NCI-H748 treated with DMSO at 0.1 percent for 48 hours (cell line): Measurements from ENCODE around the gene COL4A1.
A peak's percentile ranks its signal among the peaks of the same experiment; 100 is the strongest.

Experiments used
- DNase-seq: peaks from one replicate; lab custom pipeline; 2025; lab: John Stamatoyannopoulos, UW

COL4A1 gene

GRCh38 chr13:110109910-110110309 is 197.0 kb downstream of the COL4A1 start:
- no peak for DNase-seq

GRCh38 chr13:110109140-110109783 is 197.7 kb downstream of the COL4A1 start:
- DNase-seq, result no peak

GRCh38 chr13:110108348-110109139 is 198.4 kb downstream of the COL4A1 start:
- peak; percentile 70 for DNase-seq

- no peak for DNase-seq
Measured at GRCh38 chr13:110107568-110108347, 199.2 kb downstream of the COL4A1 start.

GRCh38 chr13:110106726-110107125 is 200.2 kb downstream of the COL4A1 start:
- DNase-seq, result no peak

GRCh38 chr13:110105136-110105535 is 201.8 kb downstream of the COL4A1 start:
- DNase-seq, result no peak

- DNase-seq, result no peak
Measured at GRCh38 chr13:110103534-110103933, 203.4 kb downstream of the COL4A1 start.

GRCh38 chr13:110103026-110103425 is 203.9 kb downstream of the COL4A1 start:
- no peak for DNase-seq

- no peak for DNase-seq
Measured at GRCh38 chr13:110102053-110102452, 204.9 kb downstream of the COL4A1 start.

- DNase-seq, result no peak
Measured at GRCh38 chr13:110099922-110100321, 207.0 kb downstream of the COL4A1 start.
